GM19351 (cell line): ENCODE results near the gene ASTE1.
"Not testable (repeated sequence)": the region's sequence is repeated elsewhere in the genome, so short reads cannot be mapped to it uniquely, and the experiment has no call there.

Experiments
- ATAC-seq: cut with Tn5 transposase; IDR thresholded peaks from one replicate; pipeline ENCODE4 v1.9.1; 2021; ENCODE audit warnings: mild to moderate bottlenecking, moderate library complexity; ENCODE audit not compliant: unreplicated experiment

Gene ASTE1

DNA sequence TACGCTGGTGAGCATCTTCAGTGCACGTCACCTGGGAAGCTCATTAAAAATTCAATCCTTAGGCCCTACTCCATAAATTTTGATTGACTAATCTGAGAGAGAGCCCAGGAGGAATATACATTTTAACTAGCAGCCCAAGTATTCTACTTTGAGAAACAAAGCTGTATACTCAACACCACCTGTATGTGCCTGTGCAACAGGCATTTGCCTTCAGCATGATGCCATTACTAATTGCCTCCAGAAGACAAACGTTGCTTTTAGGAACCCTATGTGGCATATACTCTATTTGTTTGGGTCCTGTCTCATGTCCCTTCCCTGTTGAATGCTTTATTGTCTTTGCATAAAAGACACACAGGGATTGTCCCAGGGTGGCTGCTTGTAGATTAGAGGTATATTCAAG, 7.7 kb downstream of the ASTE1 start:
- ATAC-seq = no peak

- ATAC-seq = no peak
These were observed 16.9 kb downstream of the ASTE1 start for GRCh38 chr3:131009698-131010097.

DNA sequence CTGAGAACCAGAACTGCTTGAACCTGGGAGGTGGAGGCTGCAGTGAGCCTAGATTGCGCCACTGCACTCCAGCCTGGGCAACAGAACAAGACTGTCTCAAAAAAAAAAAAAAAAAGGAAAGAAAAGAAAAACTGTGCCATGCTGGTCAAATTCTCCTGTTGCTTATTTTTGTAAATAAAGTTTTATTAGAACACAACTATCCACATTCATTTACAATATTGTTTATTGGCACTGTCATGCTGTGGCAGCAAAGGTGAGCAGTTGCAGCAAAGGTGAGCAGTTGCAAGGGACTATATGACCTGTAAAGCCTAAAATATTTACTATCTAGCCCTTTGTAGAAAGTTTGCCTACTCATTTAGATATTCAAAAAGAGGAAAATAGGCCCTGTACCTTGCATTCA, 18.3 kb downstream of the ASTE1 start:
- ATAC-seq = no peak

GRCh38 chr3:131007782-131008181, 18.8 kb downstream of the ASTE1 start:
- ATAC-seq = no peak

DNA sequence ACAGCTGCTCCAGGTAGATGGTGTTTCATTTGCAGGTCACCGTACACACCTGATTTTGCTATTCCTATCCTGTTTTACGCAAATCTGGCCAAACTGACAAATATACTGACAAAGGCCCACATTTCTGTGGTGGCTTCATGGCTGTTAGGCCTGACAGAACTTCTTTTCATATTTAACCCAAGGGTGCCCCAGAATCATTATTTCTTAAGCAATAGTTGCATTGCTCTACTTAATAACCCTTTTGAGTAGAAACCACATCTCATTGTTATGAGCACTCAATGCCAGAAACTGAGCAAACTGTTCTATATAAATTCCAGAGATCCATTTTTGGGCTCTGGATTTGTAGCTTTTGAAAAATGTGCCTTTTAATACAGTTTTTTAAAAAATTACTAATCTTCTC, 19.4 kb downstream of the ASTE1 start:
- no peak for ATAC-seq

DNA sequence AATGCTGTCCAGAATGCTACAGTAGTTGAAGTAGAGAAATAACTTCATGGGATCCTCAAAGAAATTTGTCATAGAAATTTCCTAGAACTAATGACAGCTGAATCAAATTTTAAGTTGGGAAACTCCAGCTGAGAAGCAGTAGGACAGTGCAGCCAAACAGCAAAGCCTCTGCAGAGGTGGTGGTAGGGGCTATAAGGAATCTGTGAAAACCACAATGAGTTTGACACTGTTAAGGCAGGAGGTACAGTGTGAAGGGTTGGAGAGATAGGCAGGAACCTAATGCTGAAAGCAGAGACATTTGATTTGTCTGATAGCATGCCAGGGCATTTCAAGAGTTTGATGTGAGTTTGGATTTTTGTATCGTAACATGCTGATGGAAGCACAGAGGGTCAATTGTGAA, 22.0 kb downstream of the ASTE1 start:
- ATAC-seq = no peak

DNA sequence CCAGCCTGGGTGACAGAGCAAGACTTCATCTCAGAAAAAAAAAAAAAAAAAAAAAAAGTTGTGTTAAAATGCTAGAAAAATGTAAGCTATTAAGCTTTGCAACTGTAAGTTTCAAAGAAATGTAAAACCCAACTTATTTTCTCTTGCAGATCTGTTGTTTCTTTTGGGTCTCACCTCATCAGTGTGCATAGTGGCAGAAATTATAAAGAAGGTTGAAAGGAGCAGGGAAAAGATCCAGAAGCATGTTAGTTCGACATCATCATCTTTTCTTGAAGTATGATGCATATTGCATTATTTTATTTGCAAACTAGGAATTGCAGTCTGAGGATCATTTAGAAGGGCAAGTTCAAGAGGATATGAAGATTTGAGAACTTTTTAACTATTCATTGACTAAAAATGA, 25.6 kb downstream of the ASTE1 start:
- ATAC-seq = no peak

DNA sequence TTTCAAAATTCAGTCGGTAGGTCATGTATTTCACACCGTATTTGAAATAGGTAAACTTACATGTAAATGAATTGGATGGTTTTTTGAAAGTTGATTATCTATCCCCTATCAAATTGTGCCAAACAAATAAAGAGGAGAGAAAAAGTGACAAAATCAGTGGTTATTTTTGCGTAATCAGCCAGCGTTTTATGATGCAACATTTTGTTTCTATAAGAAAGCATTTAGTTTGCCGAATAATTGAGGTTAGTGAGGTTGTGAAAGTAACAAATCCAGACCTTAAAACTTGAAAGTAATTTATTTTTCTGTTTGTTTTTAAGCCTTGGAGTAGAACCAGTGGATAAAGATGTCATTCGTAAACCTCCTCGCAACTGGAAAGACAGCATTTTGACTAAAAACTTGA, 29.3 kb downstream of the ASTE1 start:
- no peak for ATAC-seq

GRCh38 chr3:130992344-130992743, 34.3 kb downstream of the ASTE1 start:
- no peak for ATAC-seq

DNA sequence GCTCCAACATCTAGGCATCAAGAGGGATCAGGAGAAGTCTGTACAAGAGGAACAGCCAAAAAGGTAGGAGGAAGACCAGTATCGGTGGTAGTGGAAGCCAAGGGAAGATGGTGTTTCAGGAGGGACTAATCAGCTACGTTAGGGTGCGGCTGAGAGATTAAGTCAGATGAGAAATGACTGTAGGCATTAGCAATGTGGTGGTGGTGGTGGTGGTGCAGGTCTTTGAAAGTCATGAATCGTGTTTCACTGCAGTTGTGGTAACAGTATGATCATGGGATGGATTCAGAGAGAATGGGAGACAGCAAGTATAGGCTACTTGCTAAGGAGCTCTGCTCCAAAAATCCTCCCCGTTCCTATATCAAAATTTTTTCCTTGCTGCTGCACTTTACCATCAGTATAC, 35.5 kb downstream of the ASTE1 start:
- ATAC-seq = no peak

DNA sequence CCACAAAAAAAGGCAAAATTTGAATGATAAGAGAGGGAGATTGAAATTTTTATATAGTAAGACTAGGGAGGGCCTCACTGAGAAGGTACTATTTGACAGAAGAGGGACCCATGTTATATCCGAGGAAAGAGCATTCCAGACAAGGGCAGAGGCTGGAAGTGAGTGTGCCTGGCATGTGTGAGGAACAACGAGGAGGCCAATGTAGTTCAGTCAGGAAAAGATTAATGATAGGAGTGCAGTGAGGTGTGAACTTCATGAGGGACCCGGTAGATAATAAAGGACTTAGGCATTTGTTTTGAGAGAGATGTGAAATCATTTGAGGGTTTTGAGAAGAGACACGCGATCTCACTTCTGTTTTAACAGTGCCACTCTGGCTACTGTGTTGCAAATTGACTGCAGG, 36.3 kb downstream of the ASTE1 start:
- no peak for ATAC-seq

- ATAC-seq = no peak
These were observed 45.2 kb downstream of the ASTE1 start for GRCh38 chr3:130981469-130981868.

- ATAC-seq = no peak
These were observed 47.5 kb downstream of the ASTE1 start for GRCh38 chr3:130979117-130979516.

DNA sequence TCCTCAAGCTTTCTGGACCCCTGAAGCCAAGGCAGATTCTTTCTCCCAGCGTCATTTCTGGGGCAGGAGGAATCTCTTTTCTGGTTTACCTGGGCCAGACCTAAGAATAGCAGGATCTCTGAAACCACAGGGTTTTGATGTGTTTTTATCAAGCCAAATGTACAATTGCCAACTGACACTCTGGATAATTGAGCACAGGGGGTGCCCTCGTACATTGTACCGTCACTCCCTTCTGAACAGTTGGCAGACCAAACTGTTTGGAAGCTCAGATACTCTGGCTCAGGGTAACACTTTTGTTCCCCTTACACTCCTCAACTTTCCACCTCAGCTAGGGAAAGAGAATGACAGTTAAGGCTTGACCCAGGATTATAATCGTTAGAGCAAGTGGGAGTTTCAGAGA, 49.9 kb downstream of the ASTE1 start:
- no peak for ATAC-seq

GRCh38 chr3:130975251-130975650, 51.4 kb downstream of the ASTE1 start:
- no peak for ATAC-seq

GRCh38 chr3:130974201-130974600, 52.4 kb downstream of the ASTE1 start:
- no peak for ATAC-seq

DNA sequence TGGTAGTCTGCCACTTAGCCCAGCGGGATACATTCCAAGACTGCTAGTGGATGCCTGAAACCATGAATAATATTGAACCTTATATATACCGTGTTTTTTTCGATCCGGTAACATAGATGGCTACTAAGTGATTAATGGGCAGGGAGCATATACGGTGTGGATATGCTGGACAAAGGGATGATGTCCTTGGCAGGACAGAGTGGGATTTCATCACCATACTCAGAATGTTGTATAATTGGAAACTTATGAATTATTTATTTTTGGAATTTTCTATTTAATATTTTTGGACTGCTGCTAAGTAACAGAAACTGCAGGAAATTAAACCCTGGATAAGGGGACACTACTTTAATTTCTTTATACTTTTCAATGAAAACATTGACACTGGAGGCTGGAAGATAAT, 53.2 kb downstream of the ASTE1 start:
- no peak for ATAC-seq

DNA sequence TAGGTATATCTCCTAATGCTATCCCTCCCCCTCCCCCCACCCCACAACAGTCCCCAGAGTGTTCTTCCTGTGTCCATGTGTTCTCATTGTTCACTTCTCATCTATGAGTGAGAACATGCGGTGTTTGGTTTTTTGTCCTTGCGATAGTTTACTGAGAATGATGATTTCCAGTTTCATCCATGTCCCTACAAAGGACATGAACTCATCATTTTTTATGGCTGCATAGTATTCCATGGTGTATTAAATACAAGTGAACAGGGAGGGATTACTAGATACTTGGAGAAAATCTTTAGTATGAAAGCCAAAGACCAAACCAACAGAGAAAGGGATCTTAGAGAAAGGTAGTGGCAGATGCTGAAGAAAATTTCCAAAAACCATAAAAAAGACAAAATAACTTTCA, 54.0 kb downstream of the ASTE1 start:
- not testable (repeated sequence) for ATAC-seq

GRCh38 chr3:130971208-130971607, 55.4 kb downstream of the ASTE1 start:
- no peak for ATAC-seq

GRCh38 chr3:130969621-130970020, 57.0 kb downstream of the ASTE1 start:
- no peak for ATAC-seq

GRCh38 chr3:130968221-130968620, 58.4 kb downstream of the ASTE1 start:
- ATAC-seq = no peak

DNA sequence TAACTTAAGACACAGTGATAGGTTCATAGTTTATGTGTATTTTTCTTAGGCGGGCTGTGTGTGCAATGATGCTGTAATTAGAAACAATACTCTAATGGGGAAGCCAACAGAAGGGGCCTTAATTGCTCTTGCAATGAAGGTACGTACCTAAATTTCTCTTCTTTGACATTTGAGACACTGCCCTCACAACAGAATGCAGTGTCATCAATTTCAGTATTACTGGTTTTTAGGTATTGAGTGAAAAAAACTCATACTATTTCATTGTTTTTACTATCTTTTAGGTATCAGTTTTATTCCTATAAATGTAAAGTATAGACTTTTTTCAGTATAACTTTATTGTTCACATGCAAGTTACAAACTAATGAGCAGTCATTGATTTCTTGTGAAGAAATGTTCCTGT, 59.3 kb downstream of the ASTE1 start:
- ATAC-seq = no peak

DNA sequence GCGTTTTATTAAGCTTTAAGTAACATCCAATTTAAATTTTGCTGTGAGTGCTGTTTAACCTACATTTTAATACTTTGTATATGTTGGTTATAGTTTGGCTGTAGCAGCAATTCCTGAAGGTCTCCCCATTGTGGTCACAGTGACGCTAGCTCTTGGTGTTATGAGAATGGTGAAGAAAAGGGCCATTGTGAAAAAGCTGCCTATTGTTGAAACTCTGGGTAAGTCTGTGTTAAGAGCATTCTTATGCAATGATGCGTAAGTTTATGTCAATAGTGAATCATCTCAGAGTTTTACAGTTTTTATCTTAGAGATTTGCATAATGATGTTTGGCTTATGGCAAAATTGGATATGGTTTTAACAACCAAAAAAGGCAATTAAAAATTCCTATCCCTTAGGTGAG, 62.7 kb downstream of the ASTE1 start:
- ATAC-seq = no peak
